BLaER1 treated with 17β-estradiol and CSF1 and Interleukin-3, amounts not matched to agents 10 nM and 100 nM (cell line): ENCODE data around the gene PRR20G.

Source experiments
- H3K27ac ChIP-seq, 11 experiments: shearing (Covaris generic); formaldehyde crosslinking; 2 replicates each; pipeline ENCODE4 v1.8.1; 2022
- H3K27me3 ChIP-seq, 11 experiments: shearing (Covaris generic); formaldehyde crosslinking; 2 replicates each; pipeline ENCODE4 v1.8.1; 2022
- H3K36me3 ChIP-seq, 11 experiments: shearing (Covaris generic); formaldehyde crosslinking; 2 replicates each; pipeline ENCODE4 v1.8.1; 2022
- H3K4me1 ChIP-seq, 10 experiments: shearing (Covaris generic); formaldehyde crosslinking; 2 replicates each; pipeline ENCODE4 v1.8.1; 2022
- H3K4me2 ChIP-seq, 11 experiments: shearing (Covaris generic); formaldehyde crosslinking; 2 replicates each; pipeline ENCODE4 v1.8.1; 2022
- H3K4me3 ChIP-seq, 10 experiments: shearing (Covaris generic); formaldehyde crosslinking; 2 replicates each; pipeline ENCODE4 v1.8.1; 2022
- H3K9ac ChIP-seq, 11 experiments: shearing (Covaris generic); formaldehyde crosslinking; 2 replicates each; pipeline ENCODE4 v1.8.1; 2022
- H3K9me3 ChIP-seq, 11 experiments: shearing (Covaris generic); formaldehyde crosslinking; replicated peaks in 1 of 11; 2 replicates each; pipeline ENCODE4 v1.8.1; 2022
- H4K20me1 ChIP-seq, 11 experiments: shearing (Covaris generic); formaldehyde crosslinking; 2 replicates each; pipeline ENCODE4 v1.8.1; 2022
- Cebpa-rat ChIP-seq, 11 experiments: shearing (Covaris generic); IDR thresholded peaks; 2 replicates each; pipeline ENCODE4 v1.8.1; 2022

PRR20G gene

GRCh38 chr3:127263037-127263436 lies 24.8 kb downstream of the PRR20G start:
- no peaks in the 10 kb centered on the region for H3K36me3 ChIP-seq
- no peak overlapping the region for H3K27ac ChIP-seq
- no peaks in the 10 kb centered on the region for H3K27me3 ChIP-seq
- no peaks in the 10 kb centered on the region; a peak in 1 of 22 replicates for H4K20me1 ChIP-seq
- H3K9me3 ChIP-seq, result peaks cover 0 to 7% (median 4%) of the 10 kb centered on the region in 11 experiments; a peak in 18 of 22 replicates
- H3K4me3 ChIP-seq, result no peak overlapping the region
- H3K9ac ChIP-seq, result no peak overlapping the region
- no peaks in the 10 kb centered on the region for H3K4me1 ChIP-seq
- H3K4me2 ChIP-seq, result no peak overlapping the region
- no peak for TF ChIP-seq Cebpa-rat (IDR thresholded peaks at IDR 0.05)

GRCh38 chr3:127262533-127262932 lies 25.3 kb downstream of the PRR20G start:
- H4K20me1 ChIP-seq, result no peaks in the 10 kb centered on the region; a peak in 1 of 22 replicates
- no peak overlapping the region for H3K27ac ChIP-seq
- no peaks in the 10 kb centered on the region for H3K27me3 ChIP-seq
- no peak for TF ChIP-seq Cebpa-rat (IDR thresholded peaks at IDR 0.05)
- peaks cover 0 to 2% (median 0%) of the 10 kb centered on the region in 11 experiments; a peak in 4 of 22 replicates for H3K9me3 ChIP-seq
- H3K4me3 ChIP-seq, result no peak overlapping the region
- H3K4me1 ChIP-seq, result no peaks in the 10 kb centered on the region; a peak in 1 of 20 replicates
- no peak overlapping the region for H3K4me2 ChIP-seq
- H3K36me3 ChIP-seq, result no peaks in the 10 kb centered on the region
- H3K9ac ChIP-seq, result no peak overlapping the region

- Histone ChIP-seq H3K9ac (no peak overlapping the region), H3K4me2 (no peak overlapping the region), H3K27me3 (no peaks in the 10 kb centered on the region), H3K27ac (no peak overlapping the region), H3K4me1 (peaks cover 0 to 3% (median 0%) of the 10 kb centered on the region in 10 experiments; a peak in 2 of 20 replicates), H3K9me3 (no peaks in the 10 kb centered on the region), H4K20me1 (no peaks in the 10 kb centered on the region; a peak in 1 of 22 replicates), H3K36me3 (no peaks in the 10 kb centered on the region), H3K4me3 (no peak overlapping the region)
- no peak for TF ChIP-seq Cebpa-rat (IDR thresholded peaks at IDR 0.05)
Observed at GRCh38 chr3:127261925-127262324, 25.9 kb downstream of the PRR20G start.

GRCh38 chr3:127260826-127261555 lies 26.9 kb downstream of the PRR20G start:
- TF ChIP-seq Cebpa-rat (IDR thresholded peaks at IDR 0.05), result no peak
- H3K9me3 ChIP-seq, result no peaks in the 10 kb centered on the region
- H3K4me2 ChIP-seq, result no peak overlapping the region
- H3K9ac ChIP-seq, result no peak overlapping the region
- H4K20me1 ChIP-seq, result no peaks in the 10 kb centered on the region; a peak in 1 of 22 replicates
- no peaks in the 10 kb centered on the region for H3K36me3 ChIP-seq
- H3K27me3 ChIP-seq, result no peaks in the 10 kb centered on the region
- peaks cover 0 to 12% (median 0%) of the 10 kb centered on the region in 10 experiments; a peak in 3 of 20 replicates for H3K4me1 ChIP-seq
- no peak overlapping the region for H3K27ac ChIP-seq
- no peak overlapping the region for H3K4me3 ChIP-seq

- H3K4me1 ChIP-seq, result peaks cover 0 to 12% (median 0%) of the 10 kb centered on the region in 10 experiments; a peak in 3 of 20 replicates
- H3K9ac ChIP-seq, result no peak overlapping the region
- no peaks in the 10 kb centered on the region for H3K27me3 ChIP-seq
- H3K4me2 ChIP-seq, result no peak overlapping the region
- no peaks in the 10 kb centered on the region for H3K9me3 ChIP-seq
- H3K27ac ChIP-seq, result no peak overlapping the region
- no peaks in the 10 kb centered on the region; a peak in 1 of 22 replicates for H4K20me1 ChIP-seq
- H3K4me3 ChIP-seq, result no peak overlapping the region
- no peaks in the 10 kb centered on the region for H3K36me3 ChIP-seq
- TF ChIP-seq Cebpa-rat (IDR thresholded peaks at IDR 0.05), result no peak
Observed at GRCh38 chr3:127260416-127260815, 27.4 kb downstream of the PRR20G start.

GRCh38 chr3:127259882-127260281 lies 28.0 kb downstream of the PRR20G start:
- H3K36me3 ChIP-seq, result no peaks in the 10 kb centered on the region
- no peaks in the 10 kb centered on the region for H3K27me3 ChIP-seq
- H4K20me1 ChIP-seq, result no peaks in the 10 kb centered on the region; a peak in 1 of 22 replicates
- no peak for TF ChIP-seq Cebpa-rat (IDR thresholded peaks at IDR 0.05)
- H3K27ac ChIP-seq, result no peak overlapping the region
- no peak overlapping the region for H3K9ac ChIP-seq
- peaks cover 0 to 12% (median 0%) of the 10 kb centered on the region in 10 experiments; a peak in 3 of 20 replicates for H3K4me1 ChIP-seq
- no peak overlapping the region for H3K4me2 ChIP-seq
- no peak overlapping the region for H3K4me3 ChIP-seq
- H3K9me3 ChIP-seq, result no peaks in the 10 kb centered on the region

- Histone ChIP-seq H4K20me1 (no peaks in the 10 kb centered on the region; a peak in 1 of 22 replicates), H3K4me3 (no peak overlapping the region), H3K9me3 (no peaks in the 10 kb centered on the region), H3K4me1 (peaks cover 0 to 12% (median 0%) of the 10 kb centered on the region in 10 experiments; a peak in 3 of 20 replicates), H3K36me3 (no peaks in the 10 kb centered on the region), H3K9ac (no peak overlapping the region), H3K4me2 (no peak overlapping the region), H3K27me3 (no peaks in the 10 kb centered on the region), H3K27ac (no peak overlapping the region)
- no peak for TF ChIP-seq Cebpa-rat (IDR thresholded peaks at IDR 0.05)
Observed at GRCh38 chr3:127258733-127259132, 29.1 kb downstream of the PRR20G start.

GRCh38 chr3:127257351-127257750 lies 30.5 kb downstream of the PRR20G start:
- no peak for TF ChIP-seq Cebpa-rat (IDR thresholded peaks at IDR 0.05)
- Histone ChIP-seq H3K27me3 (no peaks in the 10 kb centered on the region), H3K27ac (no peak overlapping the region), H3K36me3 (no peaks in the 10 kb centered on the region), H3K9me3 (0 out of 22 replicates have a peak, but pooled peaks cover 0 to 2% (median 0%) of the 10 kb centered on the region in 11 experiments), H3K9ac (no peak overlapping the region), H3K4me1 (peaks cover 0 to 12% (median 0%) of the 10 kb centered on the region in 10 experiments; a peak in 3 of 20 replicates), H3K4me2 (no peak overlapping the region), H4K20me1 (no peaks in the 10 kb centered on the region; a peak in 1 of 22 replicates), H3K4me3 (no peak overlapping the region)

- H3K4me3 ChIP-seq, result no peak overlapping the region
- H3K9ac ChIP-seq, result no peak overlapping the region
- H3K4me2 ChIP-seq, result peak overlapping the region in 2 of 11 experiments; percentile 18 to 21; a peak in 3 of 22 replicates
- H3K9me3 ChIP-seq, result peaks cover 0 to 7% (median 0%) of the 10 kb centered on the region in 11 experiments; a peak in 5 of 22 replicates
- H3K27ac ChIP-seq, result no peak overlapping the region
- no peak for TF ChIP-seq Cebpa-rat (IDR thresholded peaks at IDR 0.05)
- H4K20me1 ChIP-seq, result no peaks in the 10 kb centered on the region; a peak in 1 of 22 replicates
- H3K36me3 ChIP-seq, result no peaks in the 10 kb centered on the region
- H3K27me3 ChIP-seq, result no peaks in the 10 kb centered on the region
- H3K4me1 ChIP-seq, result peaks cover 0 to 12% (median 0%) of the 10 kb centered on the region in 10 experiments; a peak in 3 of 20 replicates
Observed at GRCh38 chr3:127256733-127257271, 31.0 kb downstream of the PRR20G start.
